ENCODE measurements around the gene GRK5.

Gene GRK5

GRCh38 chr10:119478111-119478802 is 270.9 kb downstream of the GRK5 start:
- DNase-seq (ENCODE audit: low read depth in 3 of 3) = no peak

- DNase-seq (ENCODE audit: low read depth in 3 of 3) = no peak
Observed at GRCh38 chr10:119478811-119479341, 271.5 kb downstream of the GRK5 start.

GRCh38 chr10:119479532-119479931 is 272.2 kb downstream of the GRK5 start:
- no peak for DNase-seq (ENCODE audit: low read depth in 3 of 3)

- no peak for DNase-seq (ENCODE audit: low read depth in 3 of 3)
Observed at GRCh38 chr10:119480667-119481066, 273.3 kb downstream of the GRK5 start.

- no peak for DNase-seq (ENCODE audit: low read depth in 3 of 3)
Observed at GRCh38 chr10:119481781-119482426, 274.5 kb downstream of the GRK5 start.

GRCh38 chr10:119483001-119483400 is 275.6 kb downstream of the GRK5 start:
- DNase-seq (ENCODE audit: low read depth in 3 of 3) = no peak

- DNase-seq (ENCODE audit: low read depth in 3 of 3) = no peak
Observed at GRCh38 chr10:119483839-119484238, 276.5 kb downstream of the GRK5 start.

GRCh38 chr10:119488675-119489074 is 281.3 kb downstream of the GRK5 start:
- DNase-seq (ENCODE audit: low read depth in 3 of 3) = no peak

- no peak for DNase-seq (ENCODE audit: low read depth in 3 of 3)
Observed at GRCh38 chr10:119489991-119490326, 282.6 kb downstream of the GRK5 start.

- no peak for DNase-seq (ENCODE audit: low read depth in 3 of 3)
Observed at GRCh38 chr10:119491966-119492757, 284.8 kb downstream of the GRK5 start.

GRCh38 chr10:119493155-119493554 is 285.8 kb downstream of the GRK5 start:
- no peak for DNase-seq (ENCODE audit: low read depth in 3 of 3)

- no peak for DNase-seq (ENCODE audit: low read depth in 3 of 3)
Observed at GRCh38 chr10:119494236-119495020, 287.1 kb downstream of the GRK5 start.

GRCh38 chr10:119495021-119495505 is 287.7 kb downstream of the GRK5 start:
- no peak for DNase-seq (ENCODE audit: low read depth in 3 of 3)

GRCh38 chr10:119495545-119495944 is 288.2 kb downstream of the GRK5 start:
- no peak for DNase-seq (ENCODE audit: low read depth in 3 of 3)

- peak in 2 of 3 experiments; percentile 38 to 73 for DNase-seq (ENCODE audit: low read depth in 3 of 3)
Observed at GRCh38 chr10:119496273-119496672, 288.9 kb downstream of the GRK5 start.

GRCh38 chr10:119497243-119497642 is 289.9 kb downstream of the GRK5 start:
- no peak for DNase-seq (ENCODE audit: low read depth in 3 of 3)

GRCh38 chr10:119498889-119499676 is 291.7 kb downstream of the GRK5 start:
- DNase-seq (ENCODE audit: low read depth in 3 of 3) = no peak

- DNase-seq (ENCODE audit: low read depth in 3 of 3) = no peak
Observed at GRCh38 chr10:119499677-119500002, 292.3 kb downstream of the GRK5 start.

- DNase-seq (ENCODE audit: low read depth in 3 of 3) = no peak
Observed at GRCh38 chr10:119500123-119500795, 292.9 kb downstream of the GRK5 start.

- DNase-seq (ENCODE audit: low read depth in 3 of 3) = no peak
Observed at GRCh38 chr10:119500821-119501220, 293.4 kb downstream of the GRK5 start.

Data from stimulated activated CD4-positive, alpha-beta T cell treated with anti-CD3 and anti-CD28 coated beads, TNF-alpha, amount 100 ng/mL, for 24 hours (primary cell).